Central memory CD4-positive, alpha-beta T cell (primary cell): Measurements from ENCODE around the gene TMEM170B.

Experiments used
- DNase-seq: peaks from one replicate; pipeline ENCODE4 v3.0.0; 2022

The TMEM170B gene

GRCh38 chr6:11589261-11589660 is 51.7 kb downstream of the TMEM170B start:
- no peak for DNase-seq

- no peak for DNase-seq
Measured at GRCh38 chr6:11592294-11592906, 54.9 kb downstream of the TMEM170B start.

DNA sequence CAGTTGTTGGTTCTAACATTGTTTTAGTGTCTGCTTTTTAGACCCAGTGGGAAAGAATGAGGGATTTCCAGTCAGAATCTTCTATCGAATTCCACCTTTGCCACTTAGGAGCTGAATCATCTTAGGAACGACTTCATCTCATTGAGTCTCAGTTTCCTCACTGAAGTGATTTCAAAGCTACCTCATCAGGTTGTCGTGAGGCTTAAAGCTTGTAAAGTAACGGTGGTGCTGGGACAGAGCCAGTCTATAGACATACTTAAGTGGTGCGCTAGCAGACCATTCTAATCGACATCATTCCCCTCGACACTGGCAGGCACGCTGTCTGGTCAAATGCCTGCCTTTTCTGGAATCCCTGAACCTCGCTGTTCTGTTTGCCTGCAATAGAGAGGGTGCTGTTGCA is 55.5 kb downstream of the TMEM170B start:
- DNase-seq = no peak

DNA sequence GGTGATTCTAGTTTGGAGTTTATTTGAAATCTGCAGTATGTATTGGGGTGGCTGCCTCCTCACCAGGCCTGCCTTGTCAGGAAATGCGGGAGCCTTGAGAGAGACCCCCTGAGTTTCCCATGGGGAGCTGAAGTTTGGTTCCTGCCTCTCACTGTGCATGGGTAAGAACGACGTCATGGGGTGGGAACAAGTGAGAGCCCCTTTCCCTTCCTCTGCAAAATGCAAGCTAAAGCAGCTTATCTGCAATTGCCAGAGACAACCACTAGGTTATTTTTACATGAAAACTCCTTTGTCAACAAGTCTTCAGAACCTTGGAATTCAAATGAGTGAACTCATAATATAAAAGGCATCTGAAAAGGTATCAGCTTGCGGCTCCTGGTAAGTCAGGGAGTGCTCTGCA is 58.4 kb downstream of the TMEM170B start:
- DNase-seq = no peak

DNA sequence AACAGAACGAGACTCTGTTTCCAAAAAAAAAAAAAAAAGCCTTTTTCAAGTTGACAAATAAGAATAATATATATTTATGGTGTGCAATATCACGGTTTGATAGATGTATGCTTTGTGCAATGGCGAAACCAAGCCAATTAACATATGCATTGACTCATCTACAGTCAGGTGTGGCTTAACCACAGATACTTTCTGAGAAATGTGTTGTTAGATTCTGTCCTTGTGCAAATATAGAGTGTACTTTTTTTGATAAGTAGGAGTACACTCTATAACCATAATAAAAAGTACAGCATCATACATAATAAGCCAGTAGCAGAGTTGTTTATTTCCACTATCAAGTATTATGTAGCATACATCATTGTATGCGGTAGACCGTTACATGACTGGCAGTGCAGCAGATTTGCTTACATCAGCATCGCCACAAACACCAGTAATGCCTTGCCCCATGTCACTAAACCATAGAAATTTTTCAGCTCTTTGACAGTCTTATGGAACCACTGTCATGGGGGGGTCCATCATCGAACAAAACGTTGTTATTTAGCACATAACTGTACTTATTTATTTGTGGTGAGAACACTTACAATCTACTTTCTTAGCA is 59.2 kb downstream of the TMEM170B start:
- DNase-seq = no peak

DNA sequence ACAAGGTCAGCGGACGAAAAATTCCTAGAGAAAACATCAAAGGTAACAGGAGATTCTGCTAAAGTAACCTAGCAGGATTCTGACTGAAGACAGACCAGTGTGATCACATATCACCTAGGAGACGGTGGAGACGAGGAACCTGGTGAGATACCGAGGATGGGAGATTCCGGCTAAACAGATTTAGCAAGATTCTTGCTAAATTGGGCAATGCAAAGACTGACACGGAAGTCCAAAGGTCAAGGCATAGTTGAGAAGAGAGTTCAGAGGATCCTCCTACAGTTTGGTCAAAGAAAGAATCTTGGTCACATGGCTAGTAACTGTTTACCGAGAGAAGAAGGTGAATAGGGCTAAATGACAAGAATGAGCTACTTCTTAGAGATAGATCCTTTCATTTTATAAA is 61.1 kb downstream of the TMEM170B start:
- DNase-seq = no peak

- no peak for DNase-seq
Measured at GRCh38 chr6:11600251-11600650, 62.7 kb downstream of the TMEM170B start.

GRCh38 chr6:11601776-11602605 is 64.4 kb downstream of the TMEM170B start:
- DNase-seq = no peak

DNA sequence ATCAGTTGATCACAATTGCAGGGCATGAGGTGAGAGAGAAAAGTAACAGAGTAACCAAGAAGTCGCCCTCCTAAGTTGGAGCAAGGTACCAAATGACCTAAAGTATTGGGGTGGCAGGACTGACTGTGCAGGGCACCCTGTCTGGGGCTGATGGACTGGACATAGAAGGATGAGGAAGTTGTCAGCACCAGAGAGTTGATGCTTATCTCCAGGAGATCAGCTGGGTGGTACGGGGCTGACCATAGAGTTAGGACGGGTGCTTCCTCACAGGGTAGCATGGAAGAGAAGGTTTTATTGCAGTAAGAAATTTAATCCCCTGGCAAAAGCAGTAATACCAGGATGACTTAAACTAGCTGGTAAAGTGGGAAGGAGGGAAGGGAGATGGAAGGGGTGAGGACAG is 66.7 kb downstream of the TMEM170B start:
- no peak for DNase-seq

- no peak for DNase-seq
Measured at GRCh38 chr6:11604836-11605506, 67.4 kb downstream of the TMEM170B start.

GRCh38 chr6:11605507-11605905 is 68.0 kb downstream of the TMEM170B start:
- no peak for DNase-seq

DNA sequence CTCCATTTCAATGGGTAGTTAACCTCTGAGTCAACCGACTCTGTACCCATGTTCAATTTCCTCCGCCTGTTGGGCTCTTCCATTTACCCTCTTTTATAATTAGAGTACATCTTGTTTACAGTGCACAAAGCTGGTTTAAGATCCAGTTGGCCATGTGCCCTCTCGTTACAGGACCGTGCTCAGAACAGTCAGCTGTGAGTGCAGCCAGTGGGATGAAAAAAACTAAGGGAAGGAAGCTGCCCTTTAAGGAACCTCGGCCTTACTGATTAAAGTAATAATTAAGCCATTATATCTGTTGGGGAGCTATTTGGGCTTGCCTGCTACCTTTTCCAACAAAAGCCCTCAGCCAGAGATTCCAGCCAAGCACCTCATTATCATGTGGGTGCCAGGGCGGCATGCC is 68.8 kb downstream of the TMEM170B start:
- no peak for DNase-seq

DNA sequence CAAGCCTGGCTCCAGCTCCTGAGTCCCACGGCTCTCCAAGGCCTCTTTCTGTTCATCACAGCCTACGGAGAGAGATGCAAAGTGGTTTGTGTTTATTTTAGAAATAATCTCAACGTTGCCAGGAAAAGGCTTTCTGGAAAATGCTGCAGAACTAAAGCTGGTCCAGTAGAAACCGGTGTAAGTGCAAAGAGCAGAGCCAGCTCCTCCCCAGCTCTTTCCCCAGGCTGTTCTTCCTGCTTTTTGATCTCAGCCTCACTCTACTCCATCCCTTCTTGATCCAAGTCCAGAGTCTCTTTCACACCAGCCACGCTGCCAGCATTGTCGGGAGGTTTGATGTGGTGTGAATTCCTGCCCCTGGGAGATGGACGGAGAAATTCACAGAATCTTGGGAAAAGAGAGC is 69.8 kb downstream of the TMEM170B start:
- no peak for DNase-seq

GRCh38 chr6:11608600-11609323 is 71.2 kb downstream of the TMEM170B start:
- DNase-seq = no peak

GRCh38 chr6:11609324-11610071 is 71.9 kb downstream of the TMEM170B start:
- DNase-seq = no peak

DNA sequence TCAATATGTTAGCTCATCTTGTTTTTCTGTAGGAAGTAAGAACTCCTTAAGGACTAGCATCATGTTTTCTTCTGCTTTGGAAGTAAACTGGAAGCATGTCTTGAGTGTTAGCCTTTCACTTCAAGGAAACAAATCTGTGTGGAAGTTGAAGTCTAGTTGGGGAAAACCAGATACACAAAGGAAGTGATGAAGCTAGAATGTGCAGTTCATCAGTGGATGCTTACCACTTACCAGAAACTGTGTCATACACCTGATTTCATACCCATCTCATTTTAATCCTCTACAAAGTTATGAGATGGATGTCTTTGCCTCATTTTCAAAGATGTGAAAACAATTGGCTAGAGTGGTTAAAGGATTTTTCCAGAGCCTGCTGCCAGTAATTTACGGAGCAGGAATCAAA is 75.8 kb downstream of the TMEM170B start:
- no peak for DNase-seq

DNA sequence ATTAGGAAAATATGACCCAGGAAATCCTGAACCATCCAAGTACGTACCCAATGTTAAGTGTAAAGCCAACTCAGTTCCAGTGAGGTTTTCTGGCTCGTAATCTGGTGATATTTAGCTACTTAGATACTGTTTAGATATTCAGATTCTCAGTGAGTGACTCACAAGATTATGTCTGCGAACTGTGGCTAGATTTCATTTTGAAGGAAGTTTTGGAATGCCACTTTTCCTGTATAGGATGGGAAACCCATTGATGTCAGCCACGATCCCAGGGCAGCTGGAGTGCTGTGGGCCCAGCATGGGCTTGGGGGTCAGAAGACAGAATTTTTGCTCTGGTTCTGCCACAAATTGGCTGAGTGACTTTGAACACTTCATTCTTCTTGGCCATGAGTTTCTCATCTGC is 76.3 kb downstream of the TMEM170B start:
- no peak for DNase-seq

GRCh38 chr6:11614534-11615213 is 77.1 kb downstream of the TMEM170B start:
- DNase-seq = no peak

- no peak for DNase-seq
Measured at GRCh38 chr6:11615214-11615602, 77.7 kb downstream of the TMEM170B start.

DNA sequence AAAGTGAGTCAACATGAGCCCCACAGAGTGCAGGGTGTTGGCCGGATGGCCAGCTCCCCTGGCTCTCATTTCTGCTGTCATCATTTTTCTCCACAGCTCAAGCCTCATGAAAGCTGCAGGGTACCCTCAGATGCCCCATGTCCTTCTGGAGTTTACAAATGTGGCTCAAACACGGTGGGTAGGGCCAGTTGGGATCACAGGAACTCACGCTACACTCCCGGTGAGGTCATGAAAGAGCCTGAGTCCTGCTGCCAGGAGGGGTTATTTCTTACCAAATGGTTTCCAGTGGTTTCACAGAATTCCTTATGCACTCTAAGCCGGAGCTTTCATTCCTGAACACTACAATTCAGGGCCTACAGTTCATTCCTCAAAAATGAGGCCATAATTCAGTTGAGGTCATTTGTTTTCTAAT is 78.7 kb downstream of the TMEM170B start:
- DNase-seq = no peak

DNA sequence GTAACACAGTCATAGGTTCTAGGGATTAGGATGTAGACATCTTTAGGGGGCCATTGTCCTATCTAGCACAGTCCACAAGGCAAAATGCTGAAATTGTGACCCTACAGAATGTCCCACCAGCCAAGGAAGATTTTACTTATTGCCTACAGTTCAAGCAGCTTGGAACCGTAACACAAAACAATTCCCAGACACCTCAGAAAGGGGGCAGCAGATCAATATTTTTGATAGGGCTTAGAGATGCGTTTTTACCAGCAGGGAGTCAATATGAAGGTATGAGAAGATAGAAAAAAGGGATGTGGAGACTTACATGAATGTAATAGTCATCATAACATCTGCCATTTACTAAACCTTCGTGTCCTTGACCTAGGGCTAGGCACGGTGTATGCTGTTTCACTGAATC is 81.0 kb downstream of the TMEM170B start:
- no peak for DNase-seq

DNA sequence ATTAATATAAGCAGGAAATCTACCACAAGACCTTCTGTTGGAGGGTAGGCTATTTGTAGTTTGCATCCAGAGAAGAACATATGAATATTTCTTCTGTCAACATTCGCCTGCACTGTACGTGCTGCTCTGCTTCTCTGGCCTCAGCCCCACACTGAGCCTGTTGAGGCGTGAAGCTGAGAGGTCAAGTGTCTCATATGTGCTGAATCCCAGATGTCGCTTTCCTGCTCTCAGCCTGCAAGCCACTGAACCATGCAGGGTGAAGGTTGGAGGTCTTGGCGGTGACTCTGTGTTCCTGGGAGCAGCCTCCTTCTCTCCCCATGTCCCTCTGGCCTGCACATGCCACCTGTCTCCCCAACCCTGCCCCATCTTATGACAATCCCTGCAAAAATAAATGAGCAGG is 83.6 kb downstream of the TMEM170B start:
- no peak for DNase-seq
